Ovary (tissue), 3 donors: ENCODE results near the gene PTPRB.

Experiments
- CTCF ChIP-seq, 3 donors: fragments of 450-650 bp in 2 of 3; fragments of 200-600 bp in 1 of 3; IDR thresholded peaks; one replicate each; pipeline versions ENCODE4 v1.5.1 to v1.8.0; 2016 to 2022; ENCODE audit warnings: antibody characterized with exemption in 3 of 3, mild to moderate bottlenecking in 1 of 3
- EP300 ChIP-seq: sonication (generic); formaldehyde crosslinking; IDR thresholded peaks from one replicate; pipeline ENCODE4 v1.6.1; 2017; ENCODE audit warnings: antibody characterized with exemption
- donor health status: DM: no; HTN: no; CAD: no.

GRCh38 chr12:70513426-70513825 is 123.8 kb downstream of the PTPRB start:
- TF ChIP-seq CTCF (IDR thresholded peaks at IDR 0.05): no peak
- no peak for TF ChIP-seq EP300
